Stimulated activated CD8-positive, alpha-beta memory T cell treated with anti-CD3 and anti-CD28 coated beads, Interleukin-4, amount 100 ng/mL, for 4 hours (primary cell): ENCODE data around the gene GAMT.

Experiments used
- DNase-seq, 2 donors: peaks; one replicate each; pipeline ENCODE4 v3.0.0-alpha.2; 2020; ENCODE audit warnings: low read depth in 2 of 2, low spot score in 1 of 2

Gene GAMT

GRCh38 chr19:1418951-1419738 is 17.8 kb upstream of the GAMT start:
- DNase-seq: no peak

- DNase-seq: no peak
Measured at GRCh38 chr19:1418496-1418775, 17.1 kb upstream of the GAMT start.

GRCh38 chr19:1417681-1418495 is 16.5 kb upstream of the GAMT start:
- DNase-seq: no peak

- no peak for DNase-seq
Measured at GRCh38 chr19:1417145-1417544, 15.8 kb upstream of the GAMT start.

GRCh38 chr19:1416014-1416841 is 14.9 kb upstream of the GAMT start:
- no peak for DNase-seq

- DNase-seq: no peak
Measured at GRCh38 chr19:1412995-1413800, 11.9 kb upstream of the GAMT start.

GRCh38 chr19:1412323-1412923 is 11.1 kb upstream of the GAMT start:
- no peak for DNase-seq

- DNase-seq: no peak
Measured at GRCh38 chr19:1411255-1412191, 10.2 kb upstream of the GAMT start.

GRCh38 chr19:1410789-1411188 is 9.4 kb upstream of the GAMT start:
- no peak for DNase-seq

- no peak for DNase-seq
Measured at GRCh38 chr19:1410136-1410786, 8.9 kb upstream of the GAMT start.

- DNase-seq: no peak
Measured at GRCh38 chr19:1409204-1410005, 8.1 kb upstream of the GAMT start.

- no peak for DNase-seq
Measured at GRCh38 chr19:1408300-1409203, 7.2 kb upstream of the GAMT start.

- DNase-seq: no peak
Measured at GRCh38 chr19:1407528-1408299, 6.4 kb upstream of the GAMT start, which contains the start of gene DAZAP1. Gene DAZAP1, plus strand, starts transcription at chr19:1407586. Its CDS starts 188 bp downstream, at chr19:1407774.

GRCh38 chr19:1406774-1407527 is 5.6 kb upstream of the GAMT start:
- peak; percentile 95 to 99 for DNase-seq

GRCh38 chr19:1402411-1403070 is 1.2 kb upstream of the GAMT start:
- no peak for DNase-seq
